ENCODE results near the gene FUNDC2. TPM values are rescaled to one million over a fixed set of nuclear protein-coding genes. Genes with fewer than 3 reads are reported as not detected.

Gene FUNDC2
- total RNA-seq, 2 donors from 2014 or later = 72.1 to 73.8 TPM

- no peaks in the 10 kb centered on the region for H3K9me3 Mint-ChIP-seq
- H3K4me1 Mint-ChIP-seq = peaks cover 4% of the 10 kb centered on the region
- no peak for ATAC-seq (replicated peaks)
- no peaks in the 10 kb centered on the region for H3K27me3 Mint-ChIP-seq
- no peak overlapping the region for H3K27ac Mint-ChIP-seq
- peaks cover 62% of the 10 kb centered on the region for H3K36me3 Mint-ChIP-seq (ENCODE audit: low read depth)
- H3K4me3 Mint-ChIP-seq = no peak overlapping the region
Measured at GRCh38 chrX:155046811-155047528, 20.3 kb downstream of the FUNDC2 start.

GRCh38 chrX:155048977-155049619 lies 22.5 kb downstream of the FUNDC2 start:
- ATAC-seq (replicated peaks) = no peak
- Mint-ChIP-seq H3K9me3 (no peaks in the 10 kb centered on the region), H3K4me3 (no peak overlapping the region), H3K4me1 (peaks cover 4% of the 10 kb centered on the region), H3K27ac (no peak overlapping the region), H3K36me3 (ENCODE audit: low read depth) (peaks cover 70% of the 10 kb centered on the region), H3K27me3 (no peaks in the 10 kb centered on the region)

GRCh38 chrX:155052738-155053498 lies 26.3 kb downstream of the FUNDC2 start:
- no peak for ATAC-seq (replicated peaks)
- H3K36me3 Mint-ChIP-seq (ENCODE audit: low read depth) = peaks cover 59% of the 10 kb centered on the region
- no peak overlapping the region for H3K27ac Mint-ChIP-seq
- H3K27me3 Mint-ChIP-seq = no peaks in the 10 kb centered on the region
- H3K9me3 Mint-ChIP-seq = no peaks in the 10 kb centered on the region
- H3K4me3 Mint-ChIP-seq = no peak overlapping the region
- no peaks in the 10 kb centered on the region for H3K4me1 Mint-ChIP-seq

GRCh38 chrX:155053656-155054055 lies 27.0 kb downstream of the FUNDC2 start:
- no peaks in the 10 kb centered on the region for H3K27me3 Mint-ChIP-seq
- H3K36me3 Mint-ChIP-seq (ENCODE audit: low read depth) = peaks cover 55% of the 10 kb centered on the region
- no peaks in the 10 kb centered on the region for H3K4me1 Mint-ChIP-seq
- no peak for ATAC-seq (replicated peaks)
- no peaks in the 10 kb centered on the region for H3K9me3 Mint-ChIP-seq
- no peak overlapping the region for H3K4me3 Mint-ChIP-seq
- no peak overlapping the region for H3K27ac Mint-ChIP-seq

GRCh38 chrX:155054255-155054654 lies 27.6 kb downstream of the FUNDC2 start:
- no peak overlapping the region for H3K4me3 Mint-ChIP-seq
- H3K36me3 Mint-ChIP-seq (ENCODE audit: low read depth) = peaks cover 49% of the 10 kb centered on the region
- H3K27me3 Mint-ChIP-seq = no peaks in the 10 kb centered on the region
- H3K4me1 Mint-ChIP-seq = no peaks in the 10 kb centered on the region
- no peak overlapping the region for H3K27ac Mint-ChIP-seq
- no peaks in the 10 kb centered on the region for H3K9me3 Mint-ChIP-seq
- ATAC-seq (replicated peaks) = no peak

- H3K27me3 Mint-ChIP-seq = no peaks in the 10 kb centered on the region
- no peaks in the 10 kb centered on the region for H3K4me1 Mint-ChIP-seq
- peak overlapping the region; percentile 68 for H3K27ac Mint-ChIP-seq
- H3K4me3 Mint-ChIP-seq = no peak overlapping the region
- H3K9me3 Mint-ChIP-seq = no peaks in the 10 kb centered on the region
- peak; percentile 63 for ATAC-seq (replicated peaks)
- peaks cover 41% of the 10 kb centered on the region for H3K36me3 Mint-ChIP-seq (ENCODE audit: low read depth)
Measured at GRCh38 chrX:155055494-155055893, 28.9 kb downstream of the FUNDC2 start.

GRCh38 chrX:155056471-155056870 lies 29.8 kb downstream of the FUNDC2 start:
- Mint-ChIP-seq H3K27me3 (no peaks in the 10 kb centered on the region), H3K4me1 (no peaks in the 10 kb centered on the region), H3K4me3 (peak overlapping the region; percentile 67), H3K9me3 (no peaks in the 10 kb centered on the region), H3K27ac (no peak overlapping the region), H3K36me3 (ENCODE audit: low read depth) (peaks cover 43% of the 10 kb centered on the region)
- ATAC-seq (replicated peaks) = peak; percentile 74

- Mint-ChIP-seq H3K4me1 (no peaks in the 10 kb centered on the region), H3K27ac (no peak overlapping the region), H3K27me3 (no peaks in the 10 kb centered on the region), H3K36me3 (ENCODE audit: low read depth) (peaks cover 43% of the 10 kb centered on the region), H3K9me3 (no peaks in the 10 kb centered on the region), H3K4me3 (peak overlapping the region; percentile 67)
- ATAC-seq (replicated peaks) = peak; percentile 67
Measured at GRCh38 chrX:155056877-155057792, 30.5 kb downstream of the FUNDC2 start.

GRCh38 chrX:155061760-155062159 lies 35.1 kb downstream of the FUNDC2 start:
- Mint-ChIP-seq H3K27ac (no peak overlapping the region), H3K4me3 (no peak overlapping the region), H3K27me3 (no peaks in the 10 kb centered on the region), H3K4me1 (no peaks in the 10 kb centered on the region), H3K9me3 (no peaks in the 10 kb centered on the region), H3K36me3 (ENCODE audit: low read depth) (peaks cover 20% of the 10 kb centered on the region)
- no peak for ATAC-seq (replicated peaks)

- no peak for ATAC-seq (replicated peaks)
- Mint-ChIP-seq H3K4me3 (no peak overlapping the region), H3K9me3 (no peaks in the 10 kb centered on the region), H3K36me3 (ENCODE audit: low read depth) (peaks cover 20% of the 10 kb centered on the region), H3K27me3 (no peaks in the 10 kb centered on the region), H3K4me1 (peaks cover 10% of the 10 kb centered on the region), H3K27ac (no peak overlapping the region)
Measured at GRCh38 chrX:155065035-155065734, 38.5 kb downstream of the FUNDC2 start.

- no peak for ATAC-seq (replicated peaks)
- Mint-ChIP-seq H3K4me1 (peaks cover 14% of the 10 kb centered on the region), H3K9me3 (no peaks in the 10 kb centered on the region), H3K36me3 (ENCODE audit: low read depth) (peaks cover 13% of the 10 kb centered on the region), H3K27ac (no peak overlapping the region), H3K4me3 (peak overlapping the region; percentile 91), H3K27me3 (no peaks in the 10 kb centered on the region)
Measured at GRCh38 chrX:155068165-155068564, 41.5 kb downstream of the FUNDC2 start.

GRCh38 chrX:155069414-155069813 lies 42.8 kb downstream of the FUNDC2 start:
- Mint-ChIP-seq H3K36me3 (ENCODE audit: low read depth) (peaks cover 25% of the 10 kb centered on the region), H3K4me3 (peak overlapping the region; percentile 91), H3K9me3 (no peaks in the 10 kb centered on the region), H3K27ac (peak overlapping the region; percentile 82), H3K27me3 (no peaks in the 10 kb centered on the region), H3K4me1 (peaks cover 26% of the 10 kb centered on the region)
- no peak for ATAC-seq (replicated peaks)

GRCh38 chrX:155070038-155070437 lies 43.4 kb downstream of the FUNDC2 start:
- peak overlapping the region; percentile 91 for H3K4me3 Mint-ChIP-seq
- H3K27ac Mint-ChIP-seq = peak overlapping the region; percentile 82
- no peak for ATAC-seq (replicated peaks)
- peaks cover 28% of the 10 kb centered on the region for H3K4me1 Mint-ChIP-seq
- no peaks in the 10 kb centered on the region for H3K27me3 Mint-ChIP-seq
- no peaks in the 10 kb centered on the region for H3K9me3 Mint-ChIP-seq
- H3K36me3 Mint-ChIP-seq (ENCODE audit: low read depth) = peaks cover 29% of the 10 kb centered on the region

GRCh38 chrX:155070663-155070974 lies 44.0 kb downstream of the FUNDC2 start:
- Mint-ChIP-seq H3K27ac (peak overlapping the region; percentile 82), H3K36me3 (ENCODE audit: low read depth) (peaks cover 35% of the 10 kb centered on the region), H3K27me3 (no peaks in the 10 kb centered on the region), H3K4me1 (peaks cover 33% of the 10 kb centered on the region), H3K4me3 (peak overlapping the region; percentile 91), H3K9me3 (no peaks in the 10 kb centered on the region)
- ATAC-seq (replicated peaks) = peak; percentile 9
